Vagina (tissue), 2 donors: ENCODE measurements around the gene PCDHGC3. TPM values are rescaled to one million over a fixed set of nuclear protein-coding genes. Genes with fewer than 3 reads are reported as not detected.

ENCODE experiments used
- DNase-seq, 2 donors: peaks; one replicate each; pipeline ENCODE4 v3.0.0-alpha.2; 2017; ENCODE audit errors: extremely low spot score in 2 of 2
- H3K27ac ChIP-seq: fragments of 200-600 bp; sonication (generic); one replicate; pipeline ENCODE4 v1.5.1; 2019
- H3K27me3 ChIP-seq: fragments of 200-600 bp; sonication (generic); one replicate; pipeline ENCODE4 v1.5.1; 2019
- H3K36me3 ChIP-seq, 2 donors: fragments of 200-600 bp; sonication (generic); one replicate each; pipeline ENCODE4 v1.5.1; 2017 to 2019
- H3K4me1 ChIP-seq: fragments of 200-600 bp; sonication (generic); one replicate; pipeline ENCODE4 v1.5.1; 2019
- H3K4me3 ChIP-seq, 2 donors: fragments of 200-600 bp; sonication (generic); 1 replicate in 1 of 2; 2 replicates in 1 of 2; pipeline ENCODE4 v1.5.1; 2016 to 2019
- H3K9me3 ChIP-seq: fragments of 200-600 bp; sonication (generic); one replicate; pipeline ENCODE4 v1.5.1; 2019
- POLR2A ChIP-seq, 2 donors: fragments of 450-650 bp; IDR thresholded peaks; one replicate each; pipeline ENCODE4 v1.6.1; 2017; ENCODE audit warnings: antibody characterized with exemption in 2 of 2, mild to moderate bottlenecking in 2 of 2, moderate library complexity in 2 of 2
- POLR2AphosphoS5 ChIP-seq, 2 donors: sonication (generic); formaldehyde crosslinking; IDR thresholded peaks; one replicate each; pipeline ENCODE4 v1.9.0; 2017; ENCODE audit warnings: antibody characterized with exemption in 2 of 2, mild to moderate bottlenecking in 2 of 2, low read depth in 1 of 2; ENCODE audit not compliant: insufficient read depth in 1 of 2
- intact Hi-C: fragments of 100-400 bp; cut with DNase I; formaldehyde crosslinking; loops from one replicate; pipeline ENCODE4 v1.15.1; 2023
- total RNA-seq: library from RNA; depleted of rRNA; stranded (reverse); fragments of >200 nt; gene quantifications from one replicate; pipeline ENCODE4 v1.2.3, GENCODE V29; 2016
- TF ChIP-seq, protein P1 (sequence below), 3 experiments: fragments of 450-650 bp in 2 of 3; fragments of 200-600 bp in 1 of 3; sonication (generic) in 1 of 3; IDR thresholded peaks; one replicate each; pipeline ENCODE4 v1.5.1; 2017 to 2019; ENCODE audit warnings: antibody characterized with exemption in 3 of 3, mild to moderate bottlenecking in 2 of 3, moderate library complexity in 2 of 3

Gene PCDHGC3
- total RNA-seq, 1 donor from 2014 or later = 78.3 TPM

DNA sequence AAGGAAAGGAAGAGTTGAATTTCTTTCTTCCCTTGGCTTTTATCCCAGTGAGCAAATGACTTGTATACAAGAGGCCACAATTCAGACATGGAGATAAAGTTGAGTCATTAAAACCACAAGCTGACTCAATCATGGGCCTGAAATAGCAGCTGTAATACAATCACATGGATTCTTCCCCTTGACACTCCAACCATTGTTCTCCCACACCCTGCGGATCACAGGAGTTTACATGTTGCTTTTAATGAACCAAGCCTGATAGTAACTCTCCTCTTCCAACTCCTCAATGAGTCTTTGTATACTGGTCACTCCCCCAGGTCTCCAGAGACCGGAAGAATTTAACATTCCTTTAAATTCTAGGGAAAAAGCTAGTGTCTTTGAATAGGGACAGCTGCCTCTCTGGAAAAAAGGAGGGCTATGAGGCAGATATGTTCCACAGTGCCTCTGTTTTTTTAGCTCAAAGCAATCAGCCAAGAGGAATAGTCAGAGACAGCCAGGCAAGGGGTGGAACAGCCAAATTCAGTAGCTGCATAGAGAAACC, 45.5 kb downstream of the PCDHGC3 start:
- TF ChIP-seq POLR2AphosphoS5 (IDR thresholded peaks at IDR 0.05; ENCODE audit: insufficient read depth in 1 of 2, low read depth in 1 of 2) (peak; percentile 50 to 84), POLR2A (IDR thresholded peaks at IDR 0.05) (no peak)
- no peak overlapping the region for H3K4me3 ChIP-seq
- H3K36me3 ChIP-seq = peaks cover 0 to 4% of the 10 kb centered on the region in 2 donors
- H3K27ac ChIP-seq = peak overlapping the region; percentile 94
- intact Hi-C loops = loop anchor here (10.0 kb wide), 1 partner anchor 107 kb away; the partner anchor contains the start of genes PCDHGA10 and PCDHGB7
- peak; percentile 31 to 87 for DNase-seq
- peaks cover 76% of the 10 kb centered on the region for H3K4me1 ChIP-seq
- H3K9me3 ChIP-seq = no peaks in the 10 kb centered on the region
- no peaks in the 10 kb centered on the region for H3K27me3 ChIP-seq

DNA sequence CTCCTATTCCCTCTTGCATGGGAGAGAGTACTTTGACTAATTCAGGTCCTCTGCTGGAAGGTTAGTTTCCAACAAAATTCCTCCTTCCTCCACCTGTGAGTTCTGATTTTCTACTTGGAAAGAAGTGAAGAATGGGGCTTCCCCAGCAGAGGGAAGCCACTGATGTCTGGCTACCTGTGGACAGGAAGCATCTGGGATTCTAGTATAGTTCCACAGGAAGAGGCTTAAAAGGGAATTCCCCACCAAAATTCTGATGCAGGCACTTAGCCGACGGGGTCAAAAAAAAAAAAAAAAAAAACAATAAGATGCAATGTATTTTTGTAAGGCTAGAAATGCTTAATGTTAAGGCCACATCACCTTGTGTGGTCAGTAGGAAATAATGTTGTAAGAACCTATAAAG, 46.5 kb downstream of the PCDHGC3 start:
- Histone ChIP-seq H3K27me3 (no peaks in the 10 kb centered on the region), H3K27ac (peak overlapping the region; percentile 94), H3K4me1 (peaks cover 71% of the 10 kb centered on the region), H3K36me3 (peaks cover 0 to 14% of the 10 kb centered on the region in 2 donors), H3K9me3 (no peaks in the 10 kb centered on the region), H3K4me3 (no peak overlapping the region)
- no peak for DNase-seq
- intact Hi-C loops = loop anchor here (10.0 kb wide), 1 partner anchor 108 kb away; the partner anchor contains the start of genes PCDHGA10 and PCDHGB7
- no peak for TF ChIP-seq POLR2A (IDR thresholded peaks at IDR 0.05)
- no peak for TF ChIP-seq POLR2AphosphoS5 (IDR thresholded peaks at IDR 0.05; ENCODE audit: insufficient read depth in 1 of 2, low read depth in 1 of 2)
- TF ChIP-seq, protein P1, sequence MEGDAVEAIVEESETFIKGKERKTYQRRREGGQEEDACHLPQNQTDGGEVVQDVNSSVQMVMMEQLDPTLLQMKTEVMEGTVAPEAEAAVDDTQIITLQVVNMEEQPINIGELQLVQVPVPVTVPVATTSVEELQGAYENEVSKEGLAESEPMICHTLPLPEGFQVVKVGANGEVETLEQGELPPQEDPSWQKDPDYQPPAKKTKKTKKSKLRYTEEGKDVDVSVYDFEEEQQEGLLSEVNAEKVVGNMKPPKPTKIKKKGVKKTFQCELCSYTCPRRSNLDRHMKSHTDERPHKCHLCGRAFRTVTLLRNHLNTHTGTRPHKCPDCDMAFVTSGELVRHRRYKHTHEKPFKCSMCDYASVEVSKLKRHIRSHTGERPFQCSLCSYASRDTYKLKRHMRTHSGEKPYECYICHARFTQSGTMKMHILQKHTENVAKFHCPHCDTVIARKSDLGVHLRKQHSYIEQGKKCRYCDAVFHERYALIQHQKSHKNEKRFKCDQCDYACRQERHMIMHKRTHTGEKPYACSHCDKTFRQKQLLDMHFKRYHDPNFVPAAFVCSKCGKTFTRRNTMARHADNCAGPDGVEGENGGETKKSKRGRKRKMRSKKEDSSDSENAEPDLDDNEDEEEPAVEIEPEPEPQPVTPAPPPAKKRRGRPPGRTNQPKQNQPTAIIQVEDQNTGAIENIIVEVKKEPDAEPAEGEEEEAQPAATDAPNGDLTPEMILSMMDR (IDR thresholded peaks at IDR 0.05) = no peak

DNA sequence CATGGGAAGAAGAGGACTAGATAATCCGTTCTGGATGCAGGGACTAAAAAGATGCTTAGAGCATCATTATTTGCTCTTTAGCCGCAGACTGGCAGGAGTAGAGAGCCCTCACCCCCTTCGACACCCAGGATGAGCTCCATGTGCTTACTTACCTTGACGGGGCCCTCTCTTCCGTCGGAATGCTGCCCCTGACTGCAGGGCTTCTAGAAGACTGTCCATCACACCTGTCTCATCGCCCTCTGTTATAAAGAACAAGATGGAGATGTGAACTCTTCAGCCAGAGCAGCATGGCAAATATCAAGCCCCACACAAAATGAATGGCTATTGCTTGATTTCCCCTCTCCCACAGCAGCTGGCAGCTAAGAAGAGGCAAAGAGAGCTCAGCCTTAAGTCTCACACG, 48.2 kb downstream of the PCDHGC3 start:
- Histone ChIP-seq H3K27me3 (no peaks in the 10 kb centered on the region), H3K27ac (peak overlapping the region; percentile 80), H3K9me3 (no peaks in the 10 kb centered on the region), H3K36me3 (peaks cover 0 to 31% of the 10 kb centered on the region in 2 donors), H3K4me3 (no peak overlapping the region), H3K4me1 (peaks cover 65% of the 10 kb centered on the region)
- TF ChIP-seq POLR2AphosphoS5 (IDR thresholded peaks at IDR 0.05; ENCODE audit: insufficient read depth in 1 of 2, low read depth in 1 of 2) (no peak), POLR2A (IDR thresholded peaks at IDR 0.05) (no peak)
- TF ChIP-seq, protein P1 (IDR thresholded peaks at IDR 0.05) = no peak
- intact Hi-C loops = loop anchor here (10.0 kb wide), 1 partner anchor 109 kb away; the partner anchor contains the start of genes PCDHGA10 and PCDHGB7
- no peak for DNase-seq

DNA sequence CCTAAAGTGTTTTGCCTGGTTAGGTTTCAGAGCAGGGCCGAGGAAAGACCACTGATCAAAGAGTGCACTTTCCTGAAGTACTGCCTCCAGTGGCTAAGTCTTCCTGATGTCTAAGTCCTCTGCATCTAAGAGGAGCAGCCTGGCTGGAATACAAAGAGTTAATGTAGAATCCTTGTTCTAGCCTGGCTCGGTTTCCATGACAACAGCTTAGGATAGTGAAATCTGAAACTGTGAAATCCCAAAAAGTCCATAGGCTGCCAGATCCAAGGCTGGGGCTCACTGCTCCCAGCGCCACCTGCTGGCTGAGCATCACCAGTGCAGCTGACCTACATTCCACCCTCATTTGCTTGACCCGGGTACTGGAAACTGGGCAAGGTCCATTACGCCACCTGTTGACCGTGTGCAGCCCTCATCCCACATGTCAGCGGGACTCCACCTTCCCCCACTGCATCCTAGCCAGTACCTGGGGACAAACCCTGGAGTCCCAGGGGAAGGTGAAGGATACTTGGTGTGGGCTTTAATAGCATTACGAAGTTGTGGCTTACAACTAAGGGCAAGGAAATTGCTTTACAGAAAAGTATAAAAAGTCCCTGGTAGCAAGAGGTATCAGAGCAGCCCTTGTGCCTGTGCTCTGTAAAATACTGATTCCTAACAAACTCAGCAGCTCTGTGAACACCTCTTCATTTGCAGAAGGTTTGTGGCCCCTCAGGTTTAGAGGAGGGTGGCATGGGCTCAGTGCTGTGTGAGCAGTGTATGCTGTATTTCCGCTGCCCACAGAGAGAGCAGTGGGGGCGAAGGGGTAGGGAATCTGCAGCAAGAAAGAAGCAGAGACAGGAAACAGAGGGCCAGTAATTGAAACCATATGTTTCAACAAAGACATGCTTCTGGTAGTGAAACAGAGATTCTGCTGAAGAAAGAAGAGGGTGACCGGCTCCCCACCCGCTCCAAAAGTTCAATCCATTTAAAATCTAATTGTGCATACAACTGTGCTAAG, 49.1 kb downstream of the PCDHGC3 start:
- Histone ChIP-seq H3K27me3 (no peaks in the 10 kb centered on the region), H3K36me3 (peaks cover 0 to 33% of the 10 kb centered on the region in 2 donors), H3K9me3 (no peaks in the 10 kb centered on the region), H3K4me1 (peaks cover 72% of the 10 kb centered on the region), H3K4me3 (no peak overlapping the region), H3K27ac (peak overlapping the region; percentile 80)
- TF ChIP-seq POLR2AphosphoS5 (IDR thresholded peaks at IDR 0.05; ENCODE audit: insufficient read depth in 1 of 2, low read depth in 1 of 2) = peak; percentile 86 to 87
- TF ChIP-seq POLR2A (IDR thresholded peaks at IDR 0.05) = no peak
- TF ChIP-seq, protein P1 (IDR thresholded peaks at IDR 0.05) = peak; percentile 93 to 99 (median 96)
- peak in 1 of 2 donors; percentile 96 for DNase-seq
- intact Hi-C loops = loop anchor here (5.0 to 10.0 kb wide), 2 partner anchors 37 to 110 kb away; partner anchors contain the start of genes PCDHGA10 and PCDHGB7

DNA sequence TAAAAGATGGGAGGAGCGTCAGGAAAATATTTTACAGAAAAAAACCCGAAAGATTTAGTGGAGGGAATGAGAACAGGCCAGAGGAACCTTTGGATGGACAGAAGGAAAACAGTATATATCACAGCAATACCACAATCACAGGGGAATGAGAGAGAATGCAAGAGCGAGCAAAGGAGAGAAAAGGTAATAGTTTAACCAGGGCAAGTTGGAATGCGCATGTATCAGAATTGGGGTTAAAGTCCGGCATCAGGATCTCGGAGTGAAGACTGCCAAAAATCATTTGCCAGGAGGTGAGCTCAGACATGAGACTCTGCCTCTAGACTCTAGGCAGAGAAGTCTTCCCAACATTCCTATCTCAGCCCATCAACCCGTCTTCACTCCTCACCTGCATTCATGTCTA, 49.9 kb downstream of the PCDHGC3 start:
- H3K27me3 ChIP-seq = no peaks in the 10 kb centered on the region
- TF ChIP-seq, protein P1 (IDR thresholded peaks at IDR 0.05) = no peak
- TF ChIP-seq POLR2A (IDR thresholded peaks at IDR 0.05) = no peak
- no peak for TF ChIP-seq POLR2AphosphoS5 (IDR thresholded peaks at IDR 0.05; ENCODE audit: insufficient read depth in 1 of 2, low read depth in 1 of 2)
- H3K9me3 ChIP-seq = no peaks in the 10 kb centered on the region
- intact Hi-C loops = loop anchor here (2.0 to 10.0 kb wide), 3 partner anchors 37 to 111 kb away; partner anchors contain the start of genes PCDHGA10 and PCDHGB7
- H3K36me3 ChIP-seq = peaks cover 0 to 33% of the 10 kb centered on the region in 2 donors
- peak overlapping the region; percentile 80 for H3K27ac ChIP-seq
- peaks cover 69% of the 10 kb centered on the region for H3K4me1 ChIP-seq
- no peak for DNase-seq
- H3K4me3 ChIP-seq = no peak overlapping the region
